ENCODE results near the gene POC1A.
"Not testable (repeated sequence)": the region's sequence is repeated elsewhere in the genome, so short reads cannot be mapped to it uniquely, and the experiment has no call there.

POC1A gene

DNA sequence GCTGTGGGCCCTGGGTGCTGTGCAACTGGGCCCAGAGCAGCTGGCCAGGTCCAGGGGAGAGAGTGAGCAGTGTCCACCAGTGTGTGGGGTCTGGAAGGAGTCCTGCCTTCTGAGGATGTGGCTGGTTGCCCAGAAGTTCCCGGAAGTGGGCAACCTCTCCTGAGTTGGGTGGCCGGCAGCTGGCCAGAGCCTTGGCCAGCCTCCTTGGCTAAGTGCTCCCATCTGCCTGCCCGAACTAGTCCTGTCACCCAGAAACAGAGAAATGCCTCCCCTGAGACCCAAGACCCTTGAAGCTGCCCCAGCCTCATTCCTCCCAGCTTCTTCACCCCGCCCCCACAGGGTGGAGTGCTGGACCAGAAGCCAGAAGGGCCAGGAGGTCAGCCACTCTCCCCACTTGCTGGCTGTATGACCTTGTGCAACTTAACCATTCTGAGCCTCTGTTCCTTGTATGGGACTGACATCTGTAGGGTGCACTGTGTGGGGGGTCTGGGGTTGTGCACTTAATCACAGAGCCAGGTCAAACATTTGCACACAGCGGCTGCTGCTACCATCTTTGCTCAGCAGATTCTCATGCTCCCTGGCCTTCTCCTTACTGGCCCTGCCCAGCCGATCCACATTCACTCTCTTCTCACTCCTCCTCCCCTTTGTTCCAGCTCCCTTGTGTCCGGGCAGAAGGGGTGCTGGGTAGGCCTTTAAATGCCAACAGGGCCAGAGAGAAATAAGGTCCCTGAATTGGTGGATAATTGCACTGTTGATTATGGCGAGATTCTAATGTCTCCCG is 36.3 kb upstream of the POC1A start:
- H3K27ac Mint-ChIP-seq: peak overlapping the region; percentile 67
- no peak for ATAC-seq
- H3K9me3 Mint-ChIP-seq: no peaks in the 10 kb centered on the region
- no peak for DNase-seq (ENCODE audit: low spot score in 2 of 2)
- H3K36me3 Mint-ChIP-seq: no peaks in the 10 kb centered on the region
- no peaks in the 10 kb centered on the region for H3K4me1 Mint-ChIP-seq
- H3K4me3 Mint-ChIP-seq: no peak overlapping the region

DNA sequence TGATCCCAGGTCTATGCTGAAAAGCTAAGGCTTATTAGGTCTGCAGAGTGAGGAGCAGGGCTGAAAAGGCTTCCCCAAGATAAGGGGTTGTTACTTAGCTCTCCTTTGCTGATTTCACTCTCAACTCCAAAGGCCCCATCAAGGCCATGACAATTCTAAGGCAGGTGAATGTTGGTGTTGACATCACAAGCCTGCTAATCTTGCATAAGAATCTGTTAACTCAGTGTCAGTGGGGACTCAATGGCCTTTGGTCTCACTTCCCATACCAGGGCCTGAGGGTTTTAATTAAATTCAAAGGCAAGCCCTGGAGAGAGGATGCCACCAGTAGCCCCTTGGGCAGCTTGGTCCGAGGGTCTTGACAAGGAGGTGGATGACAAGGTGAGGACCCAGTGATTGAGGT is 34.3 kb upstream of the POC1A start:
- H3K27ac Mint-ChIP-seq: no peak overlapping the region
- no peaks in the 10 kb centered on the region for H3K36me3 Mint-ChIP-seq

DNA sequence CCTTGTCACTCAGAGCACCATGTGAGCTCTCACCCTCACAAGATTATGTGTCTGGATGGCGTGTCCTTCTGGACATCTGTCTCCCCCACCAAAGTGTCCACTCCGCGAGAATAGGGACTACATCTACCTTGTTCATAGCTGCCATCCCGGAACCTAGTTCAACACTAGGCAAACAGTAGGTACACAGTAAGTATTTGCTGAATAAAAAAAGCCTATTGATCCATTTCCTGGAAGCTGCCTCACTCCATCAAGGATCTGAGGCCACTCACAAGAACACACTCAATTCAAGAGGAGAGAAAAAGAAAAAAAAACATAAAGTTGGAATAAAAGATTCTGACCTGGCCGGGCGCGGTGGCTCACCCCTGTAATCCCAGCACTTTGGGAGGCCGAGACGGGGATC is 32.5 kb upstream of the POC1A start:
- no peaks in the 10 kb centered on the region for H3K36me3 Mint-ChIP-seq
- DNase-seq (ENCODE audit: low spot score in 2 of 2): no peak
- no peak overlapping the region for H3K4me3 Mint-ChIP-seq
- no peak for ATAC-seq
- peak overlapping the region; percentile 61 for H3K27ac Mint-ChIP-seq
- peaks cover 26% of the 10 kb centered on the region for H3K4me1 Mint-ChIP-seq
- no peaks in the 10 kb centered on the region for H3K9me3 Mint-ChIP-seq

More for the DNA sequence above, 34.3 kb upstream of the POC1A start:
- Mint-ChIP-seq H3K4me1 (peaks cover 14% of the 10 kb centered on the region), H3K4me3 (no peak overlapping the region), H3K9me3 (no peaks in the 10 kb centered on the region)
- ATAC-seq (no peak), DNase-seq (ENCODE audit: low spot score in 2 of 2) (no peak)

DNA sequence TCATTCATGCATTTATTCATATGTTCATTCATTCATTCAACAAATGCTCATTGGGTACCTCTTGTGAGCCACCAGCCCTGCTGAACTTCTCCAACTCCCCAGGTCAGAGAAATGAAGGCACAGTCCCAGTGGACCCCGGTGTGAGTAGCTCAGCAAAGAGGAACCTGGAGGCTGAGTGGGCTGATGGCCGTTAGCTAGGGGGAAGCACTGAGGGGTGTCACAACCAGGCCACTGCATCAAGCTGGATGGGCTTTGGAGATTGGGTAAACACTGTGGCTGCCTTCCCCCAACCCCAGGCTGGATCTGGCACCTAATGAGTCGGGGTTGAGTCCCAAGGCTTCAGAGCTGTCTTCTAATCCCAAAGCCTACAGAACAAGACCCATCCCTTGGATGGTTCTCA is 31.6 kb upstream of the POC1A start:
- Mint-ChIP-seq H3K4me1 (peaks cover 33% of the 10 kb centered on the region), H3K9me3 (no peaks in the 10 kb centered on the region), H3K36me3 (no peaks in the 10 kb centered on the region), H3K27ac (peak overlapping the region; percentile 6), H3K4me3 (no peak overlapping the region)
- DNase-seq (ENCODE audit: low spot score in 2 of 2) (no peak), ATAC-seq (no peak)

DNA sequence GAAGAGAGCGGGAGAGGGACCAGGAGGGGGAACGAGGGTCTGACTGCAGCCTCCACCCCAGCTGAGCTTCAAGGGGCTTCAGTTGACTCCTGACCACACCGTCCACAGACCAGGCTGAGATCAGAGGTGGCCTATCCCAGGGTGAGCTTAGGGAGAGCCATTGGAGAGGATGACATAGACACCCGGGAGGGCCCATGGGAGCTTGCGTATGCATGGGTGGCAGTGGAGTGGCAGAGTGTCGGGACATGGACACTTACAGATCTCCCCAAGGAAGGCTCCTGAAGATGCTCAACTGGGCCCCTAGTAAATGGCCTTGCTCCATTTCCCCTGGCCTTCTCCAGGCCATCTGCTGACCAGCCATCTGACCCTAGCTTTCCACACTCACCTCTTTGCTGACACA is 31.1 kb upstream of the POC1A start:
- peaks cover 34% of the 10 kb centered on the region for H3K4me1 Mint-ChIP-seq
- ATAC-seq (no peak), DNase-seq (ENCODE audit: low spot score in 2 of 2) (no peak)
- H3K9me3 Mint-ChIP-seq: no peaks in the 10 kb centered on the region
- no peaks in the 10 kb centered on the region for H3K36me3 Mint-ChIP-seq
- H3K4me3 Mint-ChIP-seq: no peak overlapping the region
- peak overlapping the region; percentile 54 for H3K27ac Mint-ChIP-seq

DNA sequence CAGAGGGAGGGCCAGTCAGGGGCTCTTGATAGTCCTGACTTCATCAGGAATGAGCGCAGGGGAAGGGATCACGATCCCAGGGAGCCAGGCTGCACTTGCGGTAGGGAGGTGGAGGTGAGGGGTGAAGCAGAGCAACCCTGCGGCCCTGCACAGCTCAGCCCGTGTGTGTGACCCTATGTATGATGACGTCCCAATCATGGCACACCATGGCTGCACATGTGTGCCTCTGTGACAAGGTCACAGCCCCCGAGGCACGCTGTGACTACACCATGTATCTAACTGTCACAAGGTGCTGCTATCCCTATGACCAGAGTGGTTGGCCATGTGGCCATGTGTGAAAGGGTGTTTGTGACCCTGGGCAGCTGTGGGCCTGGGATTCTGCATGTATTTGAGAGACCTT is 30.5 kb upstream of the POC1A start:
- no peaks in the 10 kb centered on the region for H3K9me3 Mint-ChIP-seq
- H3K4me1 Mint-ChIP-seq: peaks cover 34% of the 10 kb centered on the region
- DNase-seq (ENCODE audit: low spot score in 2 of 2): no peak
- H3K27ac Mint-ChIP-seq: peak overlapping the region; percentile 54
- H3K36me3 Mint-ChIP-seq: no peaks in the 10 kb centered on the region
- no peak overlapping the region for H3K4me3 Mint-ChIP-seq
- no peak for ATAC-seq

DNA sequence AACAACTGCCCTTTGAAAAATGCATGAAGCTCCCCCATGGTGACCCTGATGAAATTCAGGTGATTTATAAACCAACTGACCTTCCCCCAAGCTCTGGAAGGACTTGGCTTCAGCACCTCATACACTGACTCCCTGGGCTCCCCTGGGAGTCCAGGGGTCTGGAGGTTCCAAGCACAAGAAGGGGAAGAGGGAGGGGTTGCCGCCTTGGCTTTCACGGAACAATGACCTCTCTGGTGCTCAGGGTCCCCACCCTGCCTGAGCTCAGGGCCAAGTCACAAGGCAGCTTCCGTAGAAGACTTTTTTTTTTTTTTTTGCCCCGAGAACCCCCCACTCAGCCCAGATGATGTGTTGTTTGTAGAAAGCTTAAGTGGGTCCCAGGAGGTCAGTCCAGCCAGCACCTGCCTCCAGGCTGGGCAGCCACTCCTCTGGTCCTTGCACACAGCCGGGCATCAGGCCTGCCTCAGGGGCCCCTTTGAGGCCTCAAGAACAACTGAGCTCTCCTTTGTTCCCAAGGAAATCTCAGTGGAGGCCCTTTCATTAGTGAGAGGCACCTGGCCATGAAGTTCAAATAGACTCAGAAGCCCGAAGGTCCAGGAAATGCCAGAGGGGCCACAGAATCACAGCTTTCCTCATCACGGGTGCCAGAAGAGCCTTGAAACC is 29.7 kb upstream of the POC1A start:
- DNase-seq (ENCODE audit: low spot score in 2 of 2): no peak
- H3K9me3 Mint-ChIP-seq: no peaks in the 10 kb centered on the region
- H3K36me3 Mint-ChIP-seq: no peaks in the 10 kb centered on the region
- H3K4me1 Mint-ChIP-seq: peaks cover 34% of the 10 kb centered on the region
- no peak overlapping the region for H3K4me3 Mint-ChIP-seq
- peak overlapping the region; percentile 54 for H3K27ac Mint-ChIP-seq
- no peak for ATAC-seq

DNA sequence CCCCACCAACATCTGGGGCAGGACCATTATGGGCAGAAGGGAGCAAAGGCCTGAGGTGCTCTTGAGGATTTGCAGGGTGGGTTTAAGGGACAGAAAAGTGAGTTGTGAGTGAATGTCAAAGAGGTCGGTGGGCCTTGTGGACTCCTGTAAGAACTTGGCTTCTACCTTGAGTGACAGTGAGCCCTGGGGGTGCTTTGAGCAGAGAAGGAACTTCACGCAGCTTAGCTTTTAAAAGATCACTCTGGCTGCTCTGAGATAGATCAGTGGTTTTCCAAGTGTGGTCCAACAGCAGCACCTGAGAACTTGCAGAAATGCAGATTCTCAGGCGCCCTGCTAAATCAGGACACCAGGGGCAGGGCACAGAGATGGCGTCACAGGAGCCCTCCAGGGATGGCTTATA is 28.5 kb upstream of the POC1A start:
- Mint-ChIP-seq H3K27ac (peak overlapping the region; percentile 81), H3K36me3 (no peaks in the 10 kb centered on the region), H3K9me3 (no peaks in the 10 kb centered on the region), H3K4me1 (peaks cover 34% of the 10 kb centered on the region), H3K4me3 (no peak overlapping the region)
- DNase-seq (ENCODE audit: low spot score in 2 of 2) (no peak), ATAC-seq (no peak)

DNA sequence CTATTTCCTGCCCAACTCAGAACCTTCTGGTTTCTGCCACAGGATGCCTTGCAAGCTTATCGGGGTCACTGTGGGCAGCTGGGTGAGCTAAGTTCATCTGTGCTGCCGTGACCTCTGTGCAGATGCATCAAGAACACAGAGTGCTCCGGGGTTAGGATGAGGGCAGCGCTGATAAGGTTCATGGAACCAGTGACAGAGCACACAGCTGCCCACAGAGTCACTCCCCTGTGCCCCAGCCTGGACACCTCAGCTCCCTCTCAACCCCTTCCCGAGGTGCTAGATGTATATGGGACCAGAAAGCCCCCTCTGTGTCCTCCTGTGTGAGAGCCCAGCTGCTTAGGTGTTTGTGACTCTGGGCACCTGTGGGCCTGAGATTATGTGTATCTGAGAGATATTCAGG is 28.0 kb upstream of the POC1A start:
- Mint-ChIP-seq H3K27ac (peak overlapping the region; percentile 81), H3K9me3 (no peaks in the 10 kb centered on the region), H3K36me3 (no peaks in the 10 kb centered on the region), H3K4me3 (no peak overlapping the region), H3K4me1 (peaks cover 34% of the 10 kb centered on the region)
- DNase-seq (ENCODE audit: low spot score in 2 of 2) (no peak), ATAC-seq (peak; percentile 85)

DNA sequence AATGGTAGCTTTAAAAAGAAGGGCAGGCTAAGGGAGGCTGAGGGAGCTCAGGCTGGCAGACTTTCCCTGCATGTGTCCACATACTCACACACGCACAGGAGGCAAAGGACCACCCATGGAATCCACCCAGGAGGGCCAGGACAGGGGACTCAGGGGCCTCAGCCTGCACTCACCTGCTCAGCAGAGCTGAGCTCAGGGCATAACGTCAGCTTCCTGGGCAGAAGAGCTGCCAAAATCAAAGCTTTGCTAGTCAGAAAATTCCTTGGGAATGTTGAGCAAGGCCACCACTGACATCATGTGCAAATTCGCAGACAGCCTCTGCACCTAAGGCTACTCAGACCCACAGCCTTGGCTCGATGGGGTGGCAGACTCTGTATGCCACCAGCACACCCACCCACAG is 27.3 kb upstream of the POC1A start:
- ATAC-seq (no peak), DNase-seq (ENCODE audit: low spot score in 2 of 2) (no peak)
- Mint-ChIP-seq H3K36me3 (no peaks in the 10 kb centered on the region), H3K4me3 (no peak overlapping the region), H3K9me3 (no peaks in the 10 kb centered on the region), H3K4me1 (peaks cover 37% of the 10 kb centered on the region), H3K27ac (peak overlapping the region; percentile 81)

DNA sequence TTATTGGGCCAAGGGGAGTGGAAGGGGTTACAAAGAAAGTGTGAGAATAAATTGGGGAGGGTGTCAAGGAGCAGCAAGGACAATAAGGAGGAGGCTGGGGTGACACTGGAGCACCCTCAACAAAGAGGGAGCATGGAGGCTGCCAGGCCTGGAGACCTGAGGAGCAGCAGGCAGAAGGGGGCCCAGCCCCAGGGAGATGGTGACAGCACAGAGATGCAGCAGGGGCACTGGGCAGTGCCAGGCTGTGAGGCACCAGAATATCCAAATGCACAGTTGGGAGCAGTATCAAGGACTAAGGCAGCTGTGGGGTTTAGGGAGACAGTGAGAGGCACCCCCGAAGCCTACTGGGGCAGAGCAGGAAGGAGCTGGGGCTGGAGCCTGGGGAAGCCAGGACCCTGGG is 24.3 kb upstream of the POC1A start:
- Mint-ChIP-seq H3K36me3 (no peaks in the 10 kb centered on the region), H3K9me3 (no peaks in the 10 kb centered on the region), H3K4me1 (peaks cover 38% of the 10 kb centered on the region), H3K27ac (peak overlapping the region; percentile 53), H3K4me3 (no peak overlapping the region)
- no peak for DNase-seq (ENCODE audit: low spot score in 2 of 2)
- no peak for ATAC-seq

DNA sequence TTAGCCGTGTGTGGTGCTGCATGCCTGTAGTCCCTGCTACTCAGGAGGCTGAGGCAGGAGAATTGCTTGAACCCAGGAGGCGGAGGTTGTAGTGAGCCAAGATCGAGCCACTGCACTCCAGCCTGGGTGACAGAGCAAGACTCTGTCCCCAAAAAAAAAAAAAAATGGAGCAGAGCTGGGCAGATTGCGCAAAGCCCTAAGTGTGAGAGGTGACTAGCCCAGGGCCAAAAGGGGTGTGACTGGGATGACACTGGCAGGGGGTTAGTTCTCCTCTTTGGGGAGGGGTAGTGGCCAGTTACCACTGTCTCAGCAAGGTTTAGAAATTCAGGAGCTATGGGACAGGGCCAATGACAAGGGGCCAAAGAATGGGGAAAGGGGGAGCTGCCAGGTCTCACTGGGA is 23.9 kb upstream of the POC1A start:
- not testable (repeated sequence) for H3K4me3 Mint-ChIP-seq; DNase-seq (ENCODE audit: low spot score in 2 of 2); H3K9me3 Mint-ChIP-seq; H3K36me3 Mint-ChIP-seq; ATAC-seq
- H3K27ac Mint-ChIP-seq: peak overlapping the region; percentile 53
- H3K4me1 Mint-ChIP-seq: peaks cover 38% of the 10 kb centered on the region

DNA sequence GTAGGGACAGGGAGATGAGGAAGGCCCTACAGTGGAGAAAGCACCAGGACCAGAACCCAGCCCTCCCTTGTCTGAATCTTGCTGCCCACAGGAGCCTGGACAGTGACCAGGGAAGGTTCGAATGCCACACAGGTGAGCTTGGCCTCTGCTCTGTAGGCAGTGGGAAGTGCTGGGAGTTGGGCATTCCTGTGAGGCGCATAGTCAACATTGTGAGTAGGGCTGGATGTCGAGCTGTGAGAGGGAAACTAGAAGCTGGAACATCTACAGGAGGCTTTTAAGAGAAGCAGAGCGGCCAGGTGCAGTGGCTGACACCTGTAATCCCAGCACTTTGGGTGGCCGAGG is 23.4 kb upstream of the POC1A start:
- no peak overlapping the region for H3K27ac Mint-ChIP-seq
- no peak overlapping the region for H3K4me3 Mint-ChIP-seq

DNA sequence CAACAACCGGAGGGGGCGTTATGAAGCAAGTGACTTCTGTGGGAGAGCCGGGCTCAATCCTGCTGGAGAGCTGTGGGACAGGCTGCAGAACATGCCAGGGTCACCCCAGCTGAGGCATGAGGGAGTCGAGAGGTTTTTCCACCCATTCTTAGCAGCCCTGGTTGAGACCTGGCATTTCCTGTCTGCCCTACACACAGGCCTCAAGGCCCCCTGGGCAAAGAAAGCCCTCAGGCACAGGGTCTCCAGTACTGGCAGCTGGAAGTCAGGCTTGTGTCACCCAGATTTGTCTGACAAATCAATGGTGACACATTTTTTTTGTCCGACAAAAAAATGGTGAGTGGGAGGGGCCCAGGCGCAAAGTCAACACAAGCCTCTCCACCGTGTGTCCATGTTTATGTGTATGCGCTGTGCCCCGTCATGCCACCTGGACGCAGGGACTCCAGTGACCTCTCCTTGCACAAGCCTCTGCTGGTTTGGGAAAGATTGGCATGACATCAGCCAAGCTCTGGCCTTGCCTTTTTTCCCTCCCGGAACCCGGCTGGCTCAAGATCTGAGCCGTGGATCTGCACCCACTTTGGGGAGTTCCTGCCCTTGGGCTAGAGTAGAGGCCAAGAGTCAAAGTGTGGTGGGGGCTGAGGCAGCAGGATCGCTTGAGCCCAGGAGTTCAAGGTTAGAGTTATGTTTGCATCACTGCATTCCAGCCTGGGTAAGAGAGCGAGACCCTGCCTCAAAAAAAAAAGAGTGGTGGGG is 22.9 kb upstream of the POC1A start:
- DNase-seq (ENCODE audit: low spot score in 2 of 2) (no peak), ATAC-seq (no peak)
- Mint-ChIP-seq H3K4me1 (peaks cover 30% of the 10 kb centered on the region), H3K9me3 (no peaks in the 10 kb centered on the region), H3K36me3 (no peaks in the 10 kb centered on the region), H3K27ac (no peak overlapping the region), H3K4me3 (no peak overlapping the region)

More for the DNA sequence above, 23.4 kb upstream of the POC1A start:
- H3K9me3 Mint-ChIP-seq: no peaks in the 10 kb centered on the region
- H3K36me3 Mint-ChIP-seq: no peaks in the 10 kb centered on the region
- ATAC-seq: no peak
- DNase-seq (ENCODE audit: low spot score in 2 of 2): no peak
- H3K4me1 Mint-ChIP-seq: peaks cover 35% of the 10 kb centered on the region

DNA sequence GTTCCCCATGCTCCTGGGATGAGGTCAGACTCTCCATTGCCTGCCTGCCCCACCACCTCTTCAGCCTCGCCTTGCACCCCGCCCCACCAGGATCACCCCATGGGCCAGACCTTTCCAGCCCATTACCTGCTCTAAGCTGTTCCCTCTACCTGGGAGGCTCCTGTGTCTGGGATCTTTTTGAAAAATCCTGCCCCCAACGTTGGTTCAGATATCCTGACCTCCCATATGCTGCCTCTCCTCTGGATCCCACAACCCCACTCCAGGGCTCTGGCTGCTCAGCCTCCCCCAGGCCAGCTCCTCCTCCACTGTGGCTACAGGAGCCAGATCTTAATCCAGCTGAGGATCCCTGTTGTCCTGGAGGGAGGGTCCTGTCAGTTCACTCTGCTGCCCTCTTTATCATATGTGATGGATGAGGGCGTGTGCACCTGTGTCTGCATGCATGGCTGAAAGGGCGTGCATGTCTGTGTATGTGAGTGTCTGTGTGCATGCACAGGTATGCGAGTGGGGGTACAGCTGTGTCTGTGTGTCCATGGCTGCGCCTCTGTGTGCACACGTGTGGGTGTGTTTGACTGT is 22.0 kb upstream of the POC1A start:
- DNase-seq (ENCODE audit: low spot score in 2 of 2) (no peak), ATAC-seq (no peak)
- Mint-ChIP-seq H3K36me3 (no peaks in the 10 kb centered on the region), H3K4me3 (no peak overlapping the region), H3K9me3 (no peaks in the 10 kb centered on the region), H3K27ac (no peak overlapping the region), H3K4me1 (peaks cover 29% of the 10 kb centered on the region)
